HepG2 (cell line): ENCODE results near the gene WDFY1. TPM values are rescaled to one million over a fixed set of nuclear protein-coding genes. Genes with fewer than 3 reads are reported as not detected.

ENCODE experiments used
- AFF4 ChIP-seq: sonication (generic); formaldehyde crosslinking; IDR thresholded peaks from 2 replicates; pipeline ENCODE4 v1.4.0; 2020; ENCODE audit warnings: missing genetic modification reagents
- ATM ChIP-seq: fragments of 450-650 bp; IDR thresholded peaks from 2 replicates; pipeline ENCODE4 v1.7.1; 2017; ENCODE audit warnings: mild to moderate bottlenecking, borderline replicate concordance
- BCL3 ChIP-seq: sonication (generic); formaldehyde crosslinking; IDR thresholded peaks from 2 replicates; pipeline ENCODE4 v1.5.1; 2020; ENCODE audit warnings: mild to moderate bottlenecking, missing genetic modification reagents, moderate library complexity
- DMAP1 ChIP-seq: IDR thresholded peaks from 2 replicates; pipeline ENCODE4 v1.6.1; 2016
- ETV5 ChIP-seq: IDR thresholded peaks from 2 replicates; pipeline ENCODE4 v1.6.1; 2018; ENCODE audit warnings: missing biosample characterization, missing genetic modification reagents, inconsistent platforms, borderline replicate concordance
- FOXC1 ChIP-seq: sonication (generic); formaldehyde crosslinking; IDR thresholded peaks from 2 replicates; pipeline ENCODE4 v1.8.0; 2022; ENCODE audit warnings: mild to moderate bottlenecking, missing genetic modification reagents, borderline replicate concordance
- FOXO1 ChIP-seq: sonication (generic); formaldehyde crosslinking; IDR thresholded peaks from 2 replicates; pipeline ENCODE4 v1.4.0; 2020; ENCODE audit warnings: missing genetic modification reagents
- HDAC1 ChIP-seq: sonication (generic); formaldehyde crosslinking; IDR thresholded peaks from 2 replicates; pipeline ENCODE4 v1.5.1; 2020; ENCODE audit warnings: mild to moderate bottlenecking, missing genetic modification reagents
- HDAC2 ChIP-seq: sonication (generic); formaldehyde crosslinking; IDR thresholded peaks from 2 replicates; pipeline ENCODE4 v1.4.0; 2020; ENCODE audit warnings: missing genetic modification reagents
- HIVEP1 ChIP-seq: sonication (generic); formaldehyde crosslinking; IDR thresholded peaks from 2 replicates; pipeline ENCODE4 v1.4.0; 2020; ENCODE audit warnings: mild to moderate bottlenecking, missing genetic modification reagents
- HMGA1 ChIP-seq: sonication (generic); formaldehyde crosslinking; conservative IDR thresholded peaks from 2 replicates; pipeline ENCODE4 v1.4.0; 2020; ENCODE audit warnings: missing genetic modification reagents
- HNRNPK ChIP-seq: fragments of 200-400 bp; formaldehyde crosslinking; IDR thresholded peaks from 2 replicates; pipeline ENCODE4 v1.6.1; 2018; ENCODE audit warnings: low read length, low read depth, moderate library complexity, mild to moderate bottlenecking; ENCODE audit not compliant: poor library complexity, severe bottlenecking
- HOXA3 ChIP-seq: sonication (generic); formaldehyde crosslinking; IDR thresholded peaks from 2 replicates; pipeline ENCODE4 v1.5.0; 2020; ENCODE audit warnings: missing genetic modification reagents
- MXD4 ChIP-seq: IDR thresholded peaks from 2 replicates; pipeline ENCODE4 v1.6.1; 2016; ENCODE audit warnings: mild to moderate bottlenecking, missing biosample characterization, missing genetic modification reagents
- RAD51 ChIP-seq: fragments of 450-650 bp; IDR thresholded peaks from 2 replicates; pipeline ENCODE4 v1.6.1; 2016; ENCODE audit warnings: borderline replicate concordance
- RFX5 ChIP-seq: IDR thresholded peaks from 2 replicates; pipeline ENCODE4 v1.6.1; 2011; ENCODE audit warnings: low read depth, low read length, improper control_type of control experiment
- SRY ChIP-seq: sonication (generic); formaldehyde crosslinking; IDR thresholded peaks from 2 replicates; pipeline ENCODE4 v1.8.0; 2022; ENCODE audit warnings: mild to moderate bottlenecking, missing genetic modification reagents
- STAG1 ChIP-seq: sonication (generic); formaldehyde crosslinking; IDR thresholded peaks from 2 replicates; pipeline ENCODE4 v1.4.0; 2020; ENCODE audit warnings: missing genetic modification reagents
- TCF7 ChIP-seq: sonication (generic); IDR thresholded peaks from 2 replicates; pipeline ENCODE4 v1.6.1; 2016; ENCODE audit warnings: antibody characterized with exemption, low read depth
- ZBTB38 ChIP-seq: sonication (generic); formaldehyde crosslinking; IDR thresholded peaks from 2 replicates; pipeline ENCODE4 v1.5.1; 2020; ENCODE audit warnings: mild to moderate bottlenecking, missing genetic modification reagents
- ZKSCAN8 ChIP-seq: IDR thresholded peaks from 2 replicates; pipeline ENCODE4 v1.6.1; 2016; ENCODE audit warnings: borderline replicate concordance, missing genetic modification reagents, missing compliant biosample characterization
- ZNF253 ChIP-seq: sonication (generic); formaldehyde crosslinking; IDR thresholded peaks from 2 replicates; pipeline ENCODE4 v1.8.0; 2022; ENCODE audit warnings: mild to moderate bottlenecking, missing genetic modification reagents, borderline replicate concordance
- ZNF264 ChIP-seq: sonication (generic); formaldehyde crosslinking; IDR thresholded peaks from 2 replicates; pipeline ENCODE4 v1.4.0; 2020; ENCODE audit warnings: missing genetic modification reagents
- ZNF362 ChIP-seq: sonication (generic); formaldehyde crosslinking; IDR thresholded peaks from 2 replicates; pipeline ENCODE4 v1.4.0; 2020; ENCODE audit warnings: missing genetic modification reagents, mild to moderate bottlenecking, borderline replicate concordance
- ZNF530 ChIP-seq: sonication (generic); formaldehyde crosslinking; IDR thresholded peaks from 2 replicates; pipeline ENCODE4 v1.5.0; 2020; ENCODE audit warnings: low read depth, mild to moderate bottlenecking, missing genetic modification reagents
- ZSCAN25 ChIP-seq: sonication (generic); formaldehyde crosslinking; IDR thresholded peaks from 2 replicates; pipeline ENCODE4 v1.8.0; 2022; ENCODE audit warnings: mild to moderate bottlenecking, missing genetic modification reagents
- polyA plus RNA-seq, 8 experiments: library from polyadenylated mRNA; depleted of rRNA in 3 of 8; stranded (reverse) in 7 of 8; unstranded in 1 of 8; fragments of >200 nt; fragmentation: Illumina TruSeq in 4 of 8; extraction: Trizol in 4 of 8; gene quantifications; 2 replicates each; pipeline versions ENCODE4 v1.2.1 to v1.2.3, GENCODE V29; 2011 to 2016; ENCODE audit warnings: low read depth in 4 of 8, missing spikeins in 1 of 8, mixed read lengths in 1 of 8; ENCODE audit not compliant: insufficient read depth in 1 of 8
- total RNA-seq, 5 experiments: library from RNA; depleted of rRNA; stranded (reverse); fragments of >200 nt; fragmentation: Illumina TruSeq; extraction: Trizol; gene quantifications; 2 replicates each; pipeline ENCODE4 v1.2.3, GENCODE V29; 2016; ENCODE audit warnings: low read depth in 1 of 5

WDFY1 gene
- total and polyA plus RNA-seq, 2 of the 13 experiments (the other 11 are each of a cell fraction or from before 2014, with no cell fraction given) = 77.0 to 78.4 TPM

- no peak; the same call in 1 of the 2 replicates for TF ChIP-seq ZNF253
- no peak for TF ChIP-seq RAD51
- peak; percentile 89 for TF ChIP-seq MXD4
- TF ChIP-seq ZBTB38 = peak; percentile 95
- peak; percentile 100 for TF ChIP-seq HDAC1
- TF ChIP-seq RFX5 = 0 out of 2 replicates have a peak, but pooled peaks have one; percentile 34
- peak; percentile 99 for TF ChIP-seq HDAC2 (CRISPR knock-in tag)
- TF ChIP-seq ETV5 = peak; percentile 88
- TF ChIP-seq ZNF530 = no peak
- TF ChIP-seq BCL3 (CRISPR knock-in tag) = peak; percentile 98
- peak; percentile 43; the same call in 1 of the 2 replicates for TF ChIP-seq SRY (CRISPR knock-in tag)
- TF ChIP-seq HMGA1 (CRISPR knock-in tag) = no peak
- TF ChIP-seq FOXO1 (CRISPR knock-in tag) = peak; percentile 90
- peak; percentile 95 for TF ChIP-seq HIVEP1
- TF ChIP-seq ZNF264 = peak; percentile 96
- peak; percentile 99 for TF ChIP-seq DMAP1
- peak; percentile 46 for TF ChIP-seq STAG1 (CRISPR knock-in tag)
- peak; percentile 93 for TF ChIP-seq AFF4
- peak; percentile 93 for TF ChIP-seq ZSCAN25
- no peak for TF ChIP-seq HNRNPK
- peak; percentile 99 for TF ChIP-seq FOXC1
- peak; percentile 79; the same call in 1 of the 2 replicates for TF ChIP-seq ZNF362
- TF ChIP-seq ATM = no peak
- peak; percentile 98 for TF ChIP-seq ZKSCAN8
- peak; percentile 30; the same call in 1 of the 2 replicates for TF ChIP-seq TCF7
- peak; percentile 99 for TF ChIP-seq HOXA3 (CRISPR knock-in tag)
Measured at GRCh38 chr2:223957092-223957851, 12.1 kb upstream of the WDFY1 start, which contains the start of gene MRPL44 (continued).
